Endothelial cell of umbilical vein (primary cell): ENCODE results near the gene MYRFL. TPM values are rescaled to one million over a fixed set of nuclear protein-coding genes. Genes with fewer than 3 reads are reported as not detected.

Experiments
- BruUV-seq: library from RNA; stranded (reverse); fragments of 400-500 nt; replicated peaks from 2 replicates; lab custom pipeline; 2021; lab: Mats Ljungman, UMichigan
- CTCF ChIA-PET: fragments of 300-600, 350-600 bp; sonication (Branson Sonifier 250); formaldehyde crosslinking; loops from one replicate; lab custom pipeline; 2021; ENCODE audit warnings: antibody characterized with exemption, inconsistent platforms; lab: Charles Lee
- POLR2A ChIA-PET: fragments of 300-600, 350-600 bp; sonication (Branson Sonifier 250); formaldehyde crosslinking; loops from one replicate; lab custom pipeline; 2021; ENCODE audit warnings: antibody characterized with exemption, inconsistent platforms; lab: Charles Lee
- DNase-seq: peaks from one replicate; pipeline ENCODE4 v3.0.0-alpha.2; 2011; ENCODE audit warnings: low read depth, low spot score
- FAIRE-seq: peaks from 2 replicates; lab custom pipeline; 2011; peaks lifted over from hg19 to GRCh38; lab: Jason Lieb, UNC
- H2AFZ ChIP-seq: 2 replicates; pipeline ENCODE4 v1.6.0; 2012; ENCODE audit warnings: low read depth, low read length, control low read depth, inconsistent platforms
- H3K27ac ChIP-seq: 2 replicates; pipeline ENCODE4 v1.5.1; 2011; ENCODE audit warnings: low read depth, mild to moderate bottlenecking, control low read depth, low read length, moderate library complexity; ENCODE audit not compliant: insufficient read depth
- H3K27me3 ChIP-seq, 2 experiments: 2 replicates each; pipeline versions ENCODE4 v1.6.0 to v1.6.1; 2011; ENCODE audit warnings: low read length in 2 of 2, mixed read lengths in 1 of 2; ENCODE audit not compliant: control insufficient read depth in 2 of 2, insufficient read depth in 2 of 2
- H3K36me3 ChIP-seq, 2 experiments: 2 replicates in 1 of 2; 3 replicates in 1 of 2; pipeline ENCODE4 v1.5.1; 2011; ENCODE audit warnings: low read length in 2 of 2, mild to moderate bottlenecking in 1 of 2, moderate library complexity in 1 of 2; ENCODE audit not compliant: control insufficient read depth in 2 of 2, insufficient read depth in 2 of 2; ENCODE audit errors: extremely low read depth in 1 of 2
- H3K4me1 ChIP-seq: 3 replicates; pipeline ENCODE4 v1.5.1; 2011; ENCODE audit warnings: mild to moderate bottlenecking, low read length; ENCODE audit not compliant: control insufficient read depth, insufficient read depth; ENCODE audit errors: extremely low read depth
- H3K4me2 ChIP-seq: 2 replicates; pipeline ENCODE4 v1.6.1; 2011; ENCODE audit warnings: low read length, control low read depth, mixed read lengths; ENCODE audit not compliant: insufficient read depth
- H3K4me3 ChIP-seq, 3 experiments: fragments of 200-600 bp in 1 of 3; sonication (generic), shearing (Covaris generic) in 1 of 3; replicated peaks in 1 of 3; 2 replicates each; pipeline ENCODE4 v1.5.1; 2011 to 2016; ENCODE audit warnings: control low read depth in 3 of 3, low read length in 3 of 3, mild to moderate bottlenecking in 2 of 3, inconsistent platforms in 1 of 3, low read depth in 1 of 3, moderate library complexity in 1 of 3; ENCODE audit not compliant: insufficient read depth in 1 of 3
- H3K79me2 ChIP-seq: 2 replicates; pipeline ENCODE4 v1.6.0; 2012; ENCODE audit warnings: low read length, inconsistent platforms; ENCODE audit not compliant: control insufficient read depth, insufficient read depth
- H3K9ac ChIP-seq: replicated peaks from 2 replicates; pipeline ENCODE3; 2011; ENCODE audit warnings: low read length, control low read depth; ENCODE audit not compliant: insufficient read depth; ENCODE audit errors: extremely low read depth
- H3K9me1 ChIP-seq: replicated peaks from 3 replicates; pipeline ENCODE4 v1.6.0; 2011; ENCODE audit warnings: mild to moderate bottlenecking, low read length; ENCODE audit not compliant: control insufficient read depth, insufficient read depth; ENCODE audit errors: extremely low read depth
- H3K9me3 ChIP-seq: replicated peaks from 2 replicates; pipeline ENCODE4 v1.5.1; 2012; ENCODE audit warnings: low read length, inconsistent platforms; ENCODE audit not compliant: control insufficient read depth, insufficient read depth
- H4K20me1 ChIP-seq: replicated peaks from 2 replicates; pipeline ENCODE3; 2011; ENCODE audit warnings: mild to moderate bottlenecking, low read length; ENCODE audit not compliant: control insufficient read depth, insufficient read depth; ENCODE audit errors: extremely low read depth
- FOS ChIP-seq: IDR thresholded peaks from 2 replicates; pipeline ENCODE4 v1.6.1; 2011; ENCODE audit warnings: mild to moderate bottlenecking, low read length, moderate library complexity, borderline replicate concordance; ENCODE audit not compliant: insufficient read depth
- GATA2 ChIP-seq: IDR thresholded peaks from 2 replicates; pipeline ENCODE4 v1.7.0; 2011; ENCODE audit warnings: low read depth, mild to moderate bottlenecking, moderate library complexity, mixed read lengths, low read length; ENCODE audit not compliant: insufficient read length, insufficient read depth
- JUN ChIP-seq: IDR thresholded peaks from 2 replicates; pipeline ENCODE4 v1.6.1; 2011; ENCODE audit warnings: borderline replicate concordance, low read depth; ENCODE audit not compliant: insufficient read length, insufficient read depth
- POLR2A ChIP-seq: IDR thresholded peaks from 2 replicates; pipeline ENCODE4 v1.6.1; 2012; ENCODE audit warnings: low read depth, mild to moderate bottlenecking, control low read depth, low read length
- POLR2AphosphoS5 ChIP-seq: IDR thresholded peaks from 2 replicates; pipeline ENCODE4 v1.6.1; 2012; ENCODE audit warnings: low read depth, mild to moderate bottlenecking, control low read depth, low read length, moderate library complexity; ENCODE audit not compliant: insufficient read depth
- dilution Hi-C: fragments of 300-500 bp; cut with MboI; formaldehyde crosslinking; loops from one replicate; pipeline ENCODE4 v1.15.0; 2019; ENCODE audit warnings: low sequenced_read_pairs; ENCODE audit not compliant: extremely low pct_ligation_motif_present
- intact Hi-C: fragments of 100-400 bp; cut with micrococcal nuclease; formaldehyde crosslinking; loops from one replicate; pipeline ENCODE4 v1.10.0; 2022
- polyA plus RNA-seq, 4 experiments: library from polyadenylated mRNA; depleted of rRNA in 3 of 4; stranded (reverse) in 3 of 4; unstranded in 1 of 4; fragments of >200 nt; gene quantifications; 2 replicates each; pipeline versions ENCODE4 v1.2.1 to v1.2.3, GENCODE V29; 2011 to 2012; ENCODE audit warnings: missing spikeins in 1 of 4
- total RNA-seq: library from RNA; stranded (reverse); gene quantifications from 2 replicates; pipeline ENCODE4 v1.2.3, GENCODE V29; 2021

The MYRFL gene
- total and polyA plus RNA-seq, 2 donors (not counting 3 experiments of a cell fraction or from before 2014, with no cell fraction given), result not detected

GRCh38 chr12:69987579-69988091, 162.6 kb downstream of the MYRFL start:
- Histone ChIP-seq H2AFZ (peak overlapping the region; percentile 98), H3K27ac (peak overlapping the region; percentile 44), H3K36me3 (no peaks in the 10 kb centered on the region), H4K20me1 (no peaks in the 10 kb centered on the region), H3K4me1 (peaks cover 20% of the 10 kb centered on the region), H3K9ac (peak overlapping the region; percentile 4), H3K4me3 (peak overlapping the region in 1 of 3 experiments; percentile 38), H3K27me3 (no peaks in the 10 kb centered on the region), H3K79me2 (no peaks in the 10 kb centered on the region), H3K9me1 (no peaks in the 10 kb centered on the region), H3K9me3 (no peaks in the 10 kb centered on the region), H3K4me2 (peak overlapping the region; percentile 75)
- dilution Hi-C loops, result no loop called here
- no TSS peak for BruUV-seq
- peak; percentile 92 for FAIRE-seq
- intact Hi-C loops, result loop anchor here (5.0 to 10.0 kb wide), 2 partner anchors 85 to 527 kb away; no protein-coding TSS in a partner anchor
- TF ChIP-seq JUN, result peak; percentile 30
- TF ChIP-seq POLR2A, result no peak
- peak; percentile 62 for TF ChIP-seq GATA2
- TF ChIP-seq FOS, result peak; percentile 46
- peak; percentile 93 for DNase-seq
- ChIA-PET CTCF (interaction anchor here (2.1 kb wide), 1 partner anchor 87 kb away, joined by 13 read pairs; no protein-coding TSS in a partner anchor), POLR2A (no interaction called here)

- Histone ChIP-seq H3K79me2 (no peaks in the 10 kb centered on the region), H3K4me3 (peak overlapping the region in 1 of 3 experiments; percentile 38), H3K4me2 (peak overlapping the region; percentile 75), H3K9me1 (no peaks in the 10 kb centered on the region), H3K36me3 (no peaks in the 10 kb centered on the region), H2AFZ (peak overlapping the region; percentile 98), H3K9ac (no peak overlapping the region), H3K27me3 (no peaks in the 10 kb centered on the region), H3K9me3 (no peaks in the 10 kb centered on the region), H3K4me1 (peaks cover 20% of the 10 kb centered on the region), H4K20me1 (no peaks in the 10 kb centered on the region), H3K27ac (peak overlapping the region; percentile 20)
- peak; percentile 26 for FAIRE-seq
- TF ChIP-seq JUN (no peak), GATA2 (no peak), POLR2AphosphoS5 (no peak)
- intact Hi-C loops, result loop anchor here (5.0 to 10.0 kb wide), 2 partner anchors 86 to 526 kb away; no protein-coding TSS in a partner anchor
- ChIA-PET POLR2A (no interaction called here), CTCF (interaction anchor here (1.1 to 2.1 kb wide), 2 partner anchors 14 to 88 kb away, joined by 3 to 13 read pairs; no protein-coding TSS in a partner anchor)
- dilution Hi-C loops, result no loop called here
- DNase-seq, result peak; percentile 70
- BruUV-seq, result no TSS peak
Measured at GRCh38 chr12:69988481-69989321, 163.7 kb downstream of the MYRFL start.
